Panc1 (cell line): ENCODE measurements around the gene RASGRP2. TPM values are rescaled to one million over a fixed set of nuclear protein-coding genes. Genes with fewer than 3 reads are reported as not detected.

Source experiments
- ATAC-seq: fragments of 200-7000 bp; cut with Tn5 transposase; 2 replicates; pipeline ENCODE4 v1.9.1; 2020; ENCODE audit warnings: mild to moderate bottlenecking, moderate library complexity
- BruUV-seq: library from RNA; stranded (reverse); fragments of 400-500 nt; replicated peaks from 2 replicates; lab custom pipeline; 2021; lab: Mats Ljungman, UMichigan
- CTCF ChIA-PET: fragments of 300-600 bp; sonication (Branson Sonifier 250); formaldehyde crosslinking; loops from one replicate; lab custom pipeline; 2022; ENCODE audit warnings: antibody characterized with exemption; lab: Charles Lee
- POLR2A ChIA-PET: fragments of 300-600 bp; sonication (Branson Sonifier 250); formaldehyde crosslinking; loops from one replicate; lab custom pipeline; 2022; ENCODE audit warnings: antibody characterized with exemption; lab: Charles Lee
- DNase-seq: peaks from one replicate; pipeline ENCODE4 v3.0.0-alpha.2; 2010; ENCODE audit warnings: low read depth, low spot score
- H3K27ac ChIP-seq: 2 replicates; pipeline ENCODE4 v1.5.1; 2011; ENCODE audit warnings: mild to moderate bottlenecking, low read length, inconsistent platforms
- H3K27me3 ChIP-seq: fragments of 200-500 bp; sonication (Bioruptor generic); 2 replicates; pipeline ENCODE4 v1.6.0; 2014; ENCODE audit warnings: low read length, inconsistent platforms; ENCODE audit not compliant: control insufficient read depth, insufficient read depth
- H3K36me3 ChIP-seq: fragments of 200-500 bp; sonication (Bioruptor generic); 2 replicates; pipeline ENCODE4 v1.5.1; 2014; ENCODE audit warnings: inconsistent platforms, mild to moderate bottlenecking, low read length, moderate library complexity; ENCODE audit not compliant: control insufficient read depth, insufficient read depth
- H3K4me1 ChIP-seq: 2 replicates; pipeline ENCODE4 v1.5.1; 2011; ENCODE audit warnings: inconsistent platforms, mild to moderate bottlenecking, low read length, moderate library complexity; ENCODE audit not compliant: control insufficient read depth, insufficient read depth
- H3K4me3 ChIP-seq, 2 experiments: 2 replicates each; pipeline ENCODE4 v1.5.1; 2011 to 2012; ENCODE audit warnings: low read depth in 2 of 2, low read length in 2 of 2, mild to moderate bottlenecking in 2 of 2, inconsistent platforms in 1 of 2, moderate library complexity in 1 of 2
- H3K9me3 ChIP-seq: fragments of 200-500 bp; sonication (Bioruptor generic); 2 replicates; pipeline ENCODE4 v1.5.1; 2014; ENCODE audit warnings: low read depth, mild to moderate bottlenecking, inconsistent platforms, low read length, moderate library complexity; ENCODE audit not compliant: control insufficient read depth, insufficient read depth
- CTCF ChIP-seq: fragments of 450-650 bp; IDR thresholded peaks from 2 replicates; pipeline ENCODE4 v1.5.1; 2017; ENCODE audit warnings: mild to moderate bottlenecking
- POLR2AphosphoS5 ChIP-seq: IDR thresholded peaks from 2 replicates; pipeline ENCODE4 v1.6.1; 2012; ENCODE audit warnings: mild to moderate bottlenecking, low read depth, low read length, moderate library complexity
- REST ChIP-seq, 2 experiments: IDR thresholded peaks; 2 replicates each; pipeline ENCODE4 v1.6.1; 2011 to 2012; ENCODE audit warnings: low read depth in 2 of 2, control low read depth in 1 of 2, low read length in 1 of 2, mild to moderate bottlenecking in 1 of 2, moderate library complexity in 1 of 2; ENCODE audit not compliant: insufficient read depth in 1 of 2
- SIN3A ChIP-seq: IDR thresholded peaks from 2 replicates; pipeline ENCODE4 v1.6.1; 2012; ENCODE audit warnings: low read depth, mild to moderate bottlenecking, low read length, moderate library complexity, borderline replicate concordance; ENCODE audit not compliant: insufficient read depth
- TCF7L2 ChIP-seq: IDR thresholded peaks from 2 replicates; pipeline ENCODE4 v1.6.1; 2011; ENCODE audit warnings: mild to moderate bottlenecking, low read depth, low read length, inconsistent platforms
- in situ Hi-C: cut with HindIII; loops from 2 replicates; pipeline ENCODE4 v1.10.0; 2016; ENCODE audit warnings: low sequenced_read_pairs, low pct_unique_long_range_greater_than_20kb
- intact Hi-C: fragments of 100-400 bp; cut with micrococcal nuclease; formaldehyde crosslinking; loops from one replicate; pipeline ENCODE4 v1.10.0; 2022; ENCODE audit not compliant: unreplicated experiment
- total RNA-seq: library from RNA; stranded (reverse); gene quantifications from one replicate; pipeline ENCODE4 v1.2.1, GENCODE V29; 2021; ENCODE audit not compliant: unreplicated experiment

The RASGRP2 gene
- total RNA-seq, 1 experiment from 2014 or later = 3.7 TPM

GRCh38 chr11:64769283-64769682 is 25.3 kb upstream of the RASGRP2 start:
- ChIA-PET POLR2A (no interaction called here), CTCF (no interaction called here)
- H3K27me3 ChIP-seq = no peaks in the 10 kb centered on the region
- TF ChIP-seq REST (IDR thresholded peaks at IDR 0.05; ENCODE audit: insufficient read depth in 1 of 2, low read depth in 2 of 2, low read length in 1 of 2) = no peak
- no peaks in the 10 kb centered on the region for H3K9me3 ChIP-seq
- no peak overlapping the region for H3K27ac ChIP-seq
- in situ Hi-C loops = no loop called here
- no peak overlapping the region for H3K4me3 ChIP-seq
- intact Hi-C loops = no loop called here
- ATAC-seq = no peak
- H3K4me1 ChIP-seq = peaks cover 8% of the 10 kb centered on the region
- peaks cover 79% of the 10 kb centered on the region for H3K36me3 ChIP-seq
- no peak for DNase-seq
- no TSS peak for BruUV-seq

GRCh38 chr11:64768300-64768694 is 24.4 kb upstream of the RASGRP2 start:
- POLR2A ChIA-PET = interaction anchor here (0.5 kb wide), 1 partner anchor 7 kb away, joined by 3 read pairs; no protein-coding TSS in a partner anchor
- BruUV-seq = no TSS peak
- DNase-seq (no peak), ATAC-seq (no peak)
- Histone ChIP-seq H3K4me3 (no peak overlapping the region), H3K9me3 (no peaks in the 10 kb centered on the region), H3K36me3 (peaks cover 70% of the 10 kb centered on the region), H3K4me1 (peaks cover 18% of the 10 kb centered on the region), H3K27me3 (no peaks in the 10 kb centered on the region), H3K27ac (no peak overlapping the region)
- in situ Hi-C loops (no loop called here), intact Hi-C loops (no loop called here)
- CTCF ChIA-PET = interaction anchor here (0.8 kb wide), 1 partner anchor 30 kb away, joined by 4 read pairs; no protein-coding TSS in a partner anchor
- TF ChIP-seq SIN3A = no peak
- no peak for TF ChIP-seq TCF7L2
- TF ChIP-seq CTCF = no peak
- no peak for TF ChIP-seq REST (IDR thresholded peaks at IDR 0.05; ENCODE audit: insufficient read depth in 1 of 2, low read depth in 2 of 2, low read length in 1 of 2)
- no peak for TF ChIP-seq POLR2AphosphoS5
